GM12801 (cell line): ENCODE data around the gene TOB1.

Experiments used
- CTCF ChIP-seq: IDR thresholded peaks from one replicate; pipeline ENCODE4 v1.5.1; 2011; ENCODE audit warnings: control low read depth; ENCODE audit not compliant: insufficient read length; ENCODE audit errors: extremely low read depth

Gene TOB1

GRCh38 chr17:50900383-50900892, 34.3 kb upstream of the TOB1 start:
- no peak for TF ChIP-seq CTCF

GRCh38 chr17:50899559-50900319, 33.6 kb upstream of the TOB1 start:
- TF ChIP-seq CTCF = no peak

- TF ChIP-seq CTCF = no peak
These were observed 32.9 kb upstream of the TOB1 start for GRCh38 chr17:50899005-50899460.

GRCh38 chr17:50898369-50899004, 32.3 kb upstream of the TOB1 start:
- no peak for TF ChIP-seq CTCF

- no peak for TF ChIP-seq CTCF
These were observed 27.2 kb upstream of the TOB1 start for GRCh38 chr17:50893183-50893993.

GRCh38 chr17:50892101-50892776, 26.1 kb upstream of the TOB1 start:
- TF ChIP-seq CTCF = no peak
